GM12872 (cell line): ENCODE data around the gene RPA3.

Source experiments
- TF ChIP-seq, protein P1 (sequence below): IDR thresholded peaks from 3 replicates; pipeline ENCODE4 v1.5.1; 2011; ENCODE audit warnings: low read depth, mild to moderate bottlenecking, low read length, moderate library complexity; ENCODE audit not compliant: insufficient read depth

RPA3 gene

DNA sequence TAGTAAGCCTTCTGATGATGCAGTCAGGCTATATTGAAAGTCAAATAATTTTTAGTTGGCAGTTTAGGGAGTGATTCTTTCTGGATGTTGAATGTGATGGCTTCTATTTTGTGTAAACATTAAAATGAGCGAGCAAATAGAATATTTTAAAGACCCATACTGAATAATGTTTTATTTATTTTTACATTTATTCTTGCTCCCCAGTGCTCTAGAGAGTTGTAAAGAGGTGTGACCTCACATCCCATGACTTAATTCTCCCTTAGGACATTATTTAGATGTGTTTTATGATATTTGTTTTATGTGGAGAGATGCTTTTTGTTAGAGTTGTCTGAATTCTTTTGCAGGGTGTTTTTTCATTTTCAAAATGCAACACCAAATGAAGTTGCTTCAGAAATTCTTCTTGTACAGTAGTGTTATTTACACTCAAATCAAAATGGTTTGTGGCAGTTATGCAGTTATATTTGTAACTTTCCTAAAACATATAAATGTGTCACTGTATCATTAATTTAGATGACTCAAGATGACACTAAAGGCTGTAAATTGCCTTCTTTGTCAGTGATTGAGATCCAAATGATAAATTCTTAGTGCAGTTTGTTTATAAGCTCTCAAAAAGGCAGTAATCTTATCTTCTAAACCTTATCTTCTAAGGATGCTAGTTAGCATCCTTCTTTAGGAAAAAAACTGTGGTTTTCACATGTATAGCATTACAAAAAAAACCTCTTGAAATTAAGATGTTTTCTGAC, 65.4 kb downstream of the RPA3 start:
- TF ChIP-seq, protein P1, sequence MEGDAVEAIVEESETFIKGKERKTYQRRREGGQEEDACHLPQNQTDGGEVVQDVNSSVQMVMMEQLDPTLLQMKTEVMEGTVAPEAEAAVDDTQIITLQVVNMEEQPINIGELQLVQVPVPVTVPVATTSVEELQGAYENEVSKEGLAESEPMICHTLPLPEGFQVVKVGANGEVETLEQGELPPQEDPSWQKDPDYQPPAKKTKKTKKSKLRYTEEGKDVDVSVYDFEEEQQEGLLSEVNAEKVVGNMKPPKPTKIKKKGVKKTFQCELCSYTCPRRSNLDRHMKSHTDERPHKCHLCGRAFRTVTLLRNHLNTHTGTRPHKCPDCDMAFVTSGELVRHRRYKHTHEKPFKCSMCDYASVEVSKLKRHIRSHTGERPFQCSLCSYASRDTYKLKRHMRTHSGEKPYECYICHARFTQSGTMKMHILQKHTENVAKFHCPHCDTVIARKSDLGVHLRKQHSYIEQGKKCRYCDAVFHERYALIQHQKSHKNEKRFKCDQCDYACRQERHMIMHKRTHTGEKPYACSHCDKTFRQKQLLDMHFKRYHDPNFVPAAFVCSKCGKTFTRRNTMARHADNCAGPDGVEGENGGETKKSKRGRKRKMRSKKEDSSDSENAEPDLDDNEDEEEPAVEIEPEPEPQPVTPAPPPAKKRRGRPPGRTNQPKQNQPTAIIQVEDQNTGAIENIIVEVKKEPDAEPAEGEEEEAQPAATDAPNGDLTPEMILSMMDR: no peak

DNA sequence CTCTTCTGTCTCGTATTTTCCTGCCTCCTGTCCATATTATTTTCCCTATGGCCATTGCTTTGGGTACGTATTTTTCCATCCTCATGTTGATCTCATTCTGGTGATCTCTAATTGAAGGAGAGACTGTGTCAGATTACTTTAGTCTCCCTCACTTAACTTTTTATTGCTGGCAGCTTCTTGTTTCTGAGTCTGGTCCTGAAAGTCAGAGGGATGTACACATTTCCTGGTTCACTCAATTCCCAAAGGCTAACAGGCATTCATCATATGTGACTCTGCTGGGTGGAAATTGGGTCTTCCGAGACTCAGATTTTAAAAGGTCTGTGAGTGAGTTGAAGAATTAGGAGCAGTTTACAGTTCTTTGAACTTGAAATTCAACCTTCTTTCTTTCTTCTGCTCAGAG, 66.9 kb downstream of the RPA3 start:
- TF ChIP-seq, protein P1: no peak

DNA sequence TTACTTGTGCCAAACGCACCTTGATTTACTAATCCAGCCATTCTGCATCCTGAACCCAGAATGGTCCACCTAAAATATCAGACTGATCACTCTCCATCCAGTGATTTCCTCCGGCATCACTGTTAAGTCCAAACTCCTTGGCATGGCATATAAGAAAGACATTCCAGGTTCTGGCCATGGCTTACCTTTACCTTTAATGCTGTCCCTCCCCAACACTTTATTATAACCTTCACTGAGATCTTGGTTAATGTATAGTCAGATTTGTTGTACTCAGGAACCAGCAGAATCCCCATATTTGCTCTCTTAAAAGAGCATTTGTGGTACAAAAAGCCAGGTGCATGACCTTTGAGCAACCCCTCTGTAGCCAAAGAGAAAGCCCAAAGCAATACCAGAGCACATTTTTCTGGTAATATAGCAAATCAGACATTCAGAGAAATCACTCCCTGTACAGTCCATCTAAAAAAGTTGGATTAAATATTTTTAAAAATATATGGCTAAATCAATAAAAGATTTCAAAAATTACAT, 67.7 kb downstream of the RPA3 start:
- TF ChIP-seq, protein P1: no peak

DNA sequence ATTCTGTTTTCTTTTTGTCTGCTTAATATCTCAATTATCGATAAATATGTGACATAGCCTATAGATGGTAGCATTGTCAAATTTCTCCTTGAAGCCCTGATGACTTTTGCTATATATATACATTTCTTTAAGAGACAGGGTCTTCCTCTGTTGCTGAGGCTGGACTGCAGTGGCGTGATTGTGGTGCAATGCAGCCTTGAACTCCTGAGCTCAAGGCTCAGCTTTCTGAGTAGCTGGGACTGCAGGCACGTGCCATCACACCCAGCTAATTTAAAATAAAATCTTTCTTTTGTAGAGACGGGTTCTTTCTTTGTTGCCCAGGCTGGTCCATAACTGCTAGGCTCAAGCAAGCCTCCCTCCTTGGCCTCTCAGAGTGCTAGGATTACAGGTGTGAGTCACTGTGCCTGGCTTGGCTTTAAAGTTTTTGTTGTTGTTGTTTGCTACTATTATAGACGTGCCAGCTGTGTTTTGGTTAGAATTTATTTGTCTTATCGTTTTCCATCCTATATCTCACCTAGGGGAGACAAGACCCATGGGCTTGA, 70.8 kb downstream of the RPA3 start:
- TF ChIP-seq, protein P1: no peak

DNA sequence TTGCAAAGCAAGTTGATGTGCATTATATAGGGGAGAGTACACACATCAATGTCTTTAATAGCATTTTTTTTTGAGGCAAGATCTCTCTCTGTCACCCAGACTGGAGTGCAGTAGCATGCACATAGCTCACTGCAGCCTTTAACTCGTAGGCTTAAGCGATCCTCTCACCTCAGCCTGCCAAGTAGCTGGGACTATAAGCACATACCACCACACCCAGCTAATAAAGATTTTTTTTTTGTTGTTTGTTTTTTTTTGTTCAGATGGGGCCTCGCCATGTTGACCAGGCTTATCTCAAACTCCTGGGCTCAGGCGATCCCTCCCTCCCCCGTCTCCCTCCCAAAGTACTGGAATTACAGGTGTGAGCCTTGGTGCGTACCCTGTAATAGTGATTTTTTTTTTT, 76.3 kb downstream of the RPA3 start:
- TF ChIP-seq, protein P1: no peak

DNA sequence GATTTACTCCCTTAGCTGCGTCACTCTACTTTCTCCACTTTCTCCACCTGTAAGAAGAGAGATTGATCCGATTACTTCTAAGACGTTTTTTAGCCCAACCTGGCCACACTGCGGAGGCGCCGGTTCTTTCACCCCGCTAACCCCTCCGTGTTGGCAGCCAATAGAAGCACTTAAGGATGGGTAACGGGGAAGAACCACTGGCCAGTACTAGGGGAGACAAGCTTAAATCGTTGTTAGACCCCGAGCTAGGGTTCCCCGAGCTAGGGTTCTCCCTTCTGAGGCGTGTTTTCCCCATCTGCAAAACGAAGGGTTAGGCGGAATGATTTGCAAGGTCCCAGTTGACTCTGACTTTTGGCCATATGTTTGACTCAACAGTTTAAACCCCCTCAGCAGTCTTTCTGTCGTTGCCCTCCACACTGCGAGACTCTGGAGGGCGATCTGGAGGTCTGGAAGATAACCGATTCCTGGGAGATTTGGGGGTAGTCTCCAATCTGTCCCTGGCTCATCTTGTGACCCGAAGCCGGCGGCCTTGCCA, 77.2 kb downstream of the RPA3 start:
- TF ChIP-seq, protein P1: no peak

DNA sequence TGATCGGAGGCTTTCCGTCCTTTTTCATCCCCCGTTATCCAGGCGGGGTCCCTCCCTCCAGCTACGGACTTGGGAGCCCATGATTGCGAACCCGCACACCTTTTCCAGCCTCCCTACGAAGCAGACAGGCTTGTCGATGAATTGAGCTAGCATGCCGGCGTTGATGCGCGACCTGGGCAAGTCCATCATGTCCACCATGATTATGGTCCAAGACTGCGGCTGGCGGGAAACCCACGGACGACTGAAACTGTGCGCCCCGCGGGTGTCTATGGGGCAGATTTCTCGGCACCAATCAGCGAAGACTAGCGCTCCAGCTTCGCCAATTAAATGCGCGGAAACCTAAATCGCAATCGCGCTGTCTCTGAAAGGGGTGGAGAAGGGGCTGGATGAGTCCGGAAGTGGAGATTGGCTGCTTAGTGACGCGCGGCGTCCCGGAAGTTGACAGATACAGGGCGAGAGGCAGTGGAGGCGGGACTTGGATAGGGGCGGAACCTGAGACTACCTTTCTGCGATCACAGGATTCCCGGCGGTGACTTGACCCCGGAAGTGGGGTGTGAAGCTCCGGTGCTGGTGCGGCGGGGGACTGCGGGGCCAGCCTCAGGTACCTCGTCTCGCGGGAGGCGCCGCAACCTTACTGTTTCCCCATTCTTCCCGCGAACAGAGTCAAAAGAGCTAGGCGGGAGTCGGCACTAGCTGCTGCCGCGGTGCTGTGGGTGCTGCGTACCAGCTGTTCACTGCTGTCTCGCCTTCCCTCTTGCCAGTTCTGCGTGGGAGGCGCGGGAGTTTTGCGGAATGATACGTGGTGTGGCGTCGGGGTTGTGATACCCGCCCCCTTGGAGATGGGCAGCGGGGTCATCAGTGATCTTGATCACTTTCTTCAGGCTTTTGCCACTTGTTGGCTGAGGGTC, 77.9 kb downstream of the RPA3 start, which contains the start of gene UMAD1:
UMAD1 (plus strand) TSS at position 532 of the 908 bp plus-strand sequence. CDS start 32,620 bp downstream, outside the sequence.
- TF ChIP-seq, protein P1: no peak
